Measurements from ENCODE around the gene NELL2. TPM values are rescaled to one million over a fixed set of nuclear protein-coding genes. Genes with fewer than 3 reads are reported as not detected.

Gene NELL2
- total RNA-seq, 1 donor from 2014 or later: 6.1 TPM

GRCh38 chr12:44503329-44503728 lies 372.8 kb downstream of the NELL2 start:
- DNase-seq (ENCODE audit: low spot score, unreplicated experiment): no peak
- no peaks in the 10 kb centered on the region for H3K27me3 Mint-ChIP-seq
- no peak for TF ChIP-seq CTCF (IDR thresholded peaks at IDR 0.05; ENCODE audit: unreplicated experiment)
- H3K4me1 Mint-ChIP-seq (ENCODE audit: low read depth): no peaks in the 10 kb centered on the region
- H3K36me3 Mint-ChIP-seq (ENCODE audit: insufficient read depth): no peaks in the 10 kb centered on the region
- no peaks in the 10 kb centered on the region for H3K9me3 Mint-ChIP-seq (ENCODE audit: low read depth)
- no peak overlapping the region for H3K27ac Mint-ChIP-seq
- no peak overlapping the region for H3K4me3 Mint-ChIP-seq (ENCODE audit: low read depth)

- Mint-ChIP-seq H3K9me3 (ENCODE audit: low read depth) (no peaks in the 10 kb centered on the region), H3K4me3 (ENCODE audit: low read depth) (no peak overlapping the region), H3K36me3 (ENCODE audit: insufficient read depth) (no peaks in the 10 kb centered on the region), H3K27me3 (no peaks in the 10 kb centered on the region), H3K27ac (no peak overlapping the region), H3K4me1 (ENCODE audit: low read depth) (no peaks in the 10 kb centered on the region)
- DNase-seq (ENCODE audit: low spot score, unreplicated experiment): no peak
- no peak for TF ChIP-seq CTCF (IDR thresholded peaks at IDR 0.05; ENCODE audit: unreplicated experiment)
Measured at GRCh38 chr12:44502681-44503080, 373.4 kb downstream of the NELL2 start.

GRCh38 chr12:44500423-44500822 lies 375.7 kb downstream of the NELL2 start:
- DNase-seq (ENCODE audit: low spot score, unreplicated experiment): no peak
- Mint-ChIP-seq H3K36me3 (ENCODE audit: insufficient read depth) (no peaks in the 10 kb centered on the region), H3K27me3 (no peaks in the 10 kb centered on the region), H3K4me1 (ENCODE audit: low read depth) (no peaks in the 10 kb centered on the region), H3K9me3 (ENCODE audit: low read depth) (no peaks in the 10 kb centered on the region), H3K4me3 (ENCODE audit: low read depth) (no peak overlapping the region), H3K27ac (no peak overlapping the region)
- no peak for TF ChIP-seq CTCF (IDR thresholded peaks at IDR 0.05; ENCODE audit: unreplicated experiment)

- Mint-ChIP-seq H3K9me3 (ENCODE audit: low read depth) (no peaks in the 10 kb centered on the region), H3K4me1 (ENCODE audit: low read depth) (no peaks in the 10 kb centered on the region), H3K4me3 (ENCODE audit: low read depth) (no peak overlapping the region), H3K27ac (no peak overlapping the region), H3K36me3 (ENCODE audit: insufficient read depth) (no peaks in the 10 kb centered on the region), H3K27me3 (no peaks in the 10 kb centered on the region)
- TF ChIP-seq CTCF (IDR thresholded peaks at IDR 0.05; ENCODE audit: unreplicated experiment): peak; percentile 19
- DNase-seq (ENCODE audit: low spot score, unreplicated experiment): no peak
Measured at GRCh38 chr12:44497044-44497443, 379.1 kb downstream of the NELL2 start.

- Mint-ChIP-seq H3K36me3 (ENCODE audit: insufficient read depth) (no peaks in the 10 kb centered on the region), H3K27ac (no peak overlapping the region), H3K4me3 (ENCODE audit: low read depth) (no peak overlapping the region), H3K27me3 (no peaks in the 10 kb centered on the region), H3K9me3 (ENCODE audit: low read depth) (no peaks in the 10 kb centered on the region), H3K4me1 (ENCODE audit: low read depth) (no peaks in the 10 kb centered on the region)
- TF ChIP-seq CTCF (IDR thresholded peaks at IDR 0.05; ENCODE audit: unreplicated experiment): no peak
- DNase-seq (ENCODE audit: low spot score, unreplicated experiment): no peak
Measured at GRCh38 chr12:44490181-44490580, 385.9 kb downstream of the NELL2 start.

All from progenitor cell of endocrine pancreas (in vitro differentiated cells).